HEK293 (cell line): ENCODE measurements around the gene ZNF322.

Experiments
- ZNF155 ChIP-seq: fragments of 450-650 bp; formaldehyde crosslinking; IDR thresholded peaks from 2 replicates; pipeline ENCODE4 v1.5.1; 2016; ENCODE audit warnings: missing biosample characterization, missing genetic modification characterization
- ZNF223 ChIP-seq: fragments of 450-650 bp; formaldehyde crosslinking; IDR thresholded peaks from 2 replicates; pipeline ENCODE4 v1.5.1; 2016; ENCODE audit warnings: missing biosample characterization, missing genetic modification characterization
- ZNF274 ChIP-seq, 2 experiments: fragments of 200-500 bp in 1 of 2; fragments of 450-650 bp in 1 of 2; sonication (Bioruptor generic) in 1 of 2; formaldehyde crosslinking in 1 of 2; IDR thresholded peaks; 2 replicates each; pipeline versions ENCODE4 v1.5.1 to v1.6.1; 2014 to 2016; ENCODE audit warnings: borderline replicate concordance in 1 of 2, inconsistent platforms in 1 of 2, low read length in 1 of 2, missing biosample characterization in 1 of 2, missing genetic modification characterization in 1 of 2
- ZNF660 ChIP-seq: fragments of 450-650 bp; IDR thresholded peaks from 2 replicates; pipeline ENCODE4 v1.5.1; 2018; ENCODE audit warnings: missing biosample characterization, mild to moderate bottlenecking, missing genetic modification characterization
- ZNF792 ChIP-seq: fragments of 450-650 bp; formaldehyde crosslinking; IDR thresholded peaks from 2 replicates; pipeline ENCODE4 v1.5.1; 2016; ENCODE audit warnings: missing biosample characterization, missing genetic modification characterization
- TF ChIP-seq, protein P1 (sequence below): fragments of 450-650 bp; formaldehyde crosslinking; IDR thresholded peaks from 2 replicates; pipeline ENCODE4 v1.5.1; 2016; ENCODE audit warnings: missing biosample characterization, missing genetic modification characterization
- TF ChIP-seq, protein P2 (sequence below): fragments of 450-650 bp; formaldehyde crosslinking; IDR thresholded peaks from 2 replicates; pipeline ENCODE4 v1.5.1; 2016; ENCODE audit warnings: missing biosample characterization, missing genetic modification characterization, low read depth
- TF ChIP-seq, protein P3 (sequence below): fragments of 450-650 bp; formaldehyde crosslinking; IDR thresholded peaks from 2 replicates; pipeline ENCODE4 v1.5.1; 2017; ENCODE audit warnings: missing biosample characterization, mild to moderate bottlenecking, missing genetic modification characterization, moderate library complexity
- TF ChIP-seq, protein P4 (sequence below): fragments of 450-650 bp; formaldehyde crosslinking; IDR thresholded peaks from 2 replicates; pipeline ENCODE4 v1.5.1; 2016; ENCODE audit warnings: missing biosample characterization, missing genetic modification characterization, low read depth
- TF ChIP-seq, protein P5 (sequence below): fragments of 450-650 bp; formaldehyde crosslinking; IDR thresholded peaks from 2 replicates; pipeline ENCODE4 v1.5.1; 2017; ENCODE audit warnings: missing biosample characterization, missing genetic modification characterization

DNA sequence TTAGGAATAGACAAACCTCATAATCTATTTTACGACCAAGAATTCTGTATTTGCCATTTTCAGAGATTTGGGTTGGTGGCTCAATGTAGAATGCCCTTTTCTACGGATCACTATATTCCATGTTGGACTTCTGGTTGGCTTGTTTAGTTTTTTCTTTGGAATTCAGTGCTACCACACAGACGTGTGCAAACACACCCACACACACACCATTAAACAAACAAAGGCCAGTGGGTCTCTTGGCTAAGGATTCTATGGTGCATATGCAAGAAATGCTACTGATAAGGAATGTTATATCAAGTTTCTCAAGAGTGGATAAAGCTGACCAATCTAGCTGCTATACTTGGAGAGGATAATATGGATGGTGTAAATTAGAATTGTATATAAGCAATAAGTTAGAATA is 54.7 kb downstream of the ZNF322 start:
- TF ChIP-seq, protein P1, sequence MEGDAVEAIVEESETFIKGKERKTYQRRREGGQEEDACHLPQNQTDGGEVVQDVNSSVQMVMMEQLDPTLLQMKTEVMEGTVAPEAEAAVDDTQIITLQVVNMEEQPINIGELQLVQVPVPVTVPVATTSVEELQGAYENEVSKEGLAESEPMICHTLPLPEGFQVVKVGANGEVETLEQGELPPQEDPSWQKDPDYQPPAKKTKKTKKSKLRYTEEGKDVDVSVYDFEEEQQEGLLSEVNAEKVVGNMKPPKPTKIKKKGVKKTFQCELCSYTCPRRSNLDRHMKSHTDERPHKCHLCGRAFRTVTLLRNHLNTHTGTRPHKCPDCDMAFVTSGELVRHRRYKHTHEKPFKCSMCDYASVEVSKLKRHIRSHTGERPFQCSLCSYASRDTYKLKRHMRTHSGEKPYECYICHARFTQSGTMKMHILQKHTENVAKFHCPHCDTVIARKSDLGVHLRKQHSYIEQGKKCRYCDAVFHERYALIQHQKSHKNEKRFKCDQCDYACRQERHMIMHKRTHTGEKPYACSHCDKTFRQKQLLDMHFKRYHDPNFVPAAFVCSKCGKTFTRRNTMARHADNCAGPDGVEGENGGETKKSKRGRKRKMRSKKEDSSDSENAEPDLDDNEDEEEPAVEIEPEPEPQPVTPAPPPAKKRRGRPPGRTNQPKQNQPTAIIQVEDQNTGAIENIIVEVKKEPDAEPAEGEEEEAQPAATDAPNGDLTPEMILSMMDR (tag by site-specific recombination): no peak
- no peak for TF ChIP-seq ZNF274 (IDR thresholded peaks at IDR 0.05; ENCODE audit: low read length)
- no peak for TF ChIP-seq ZNF274 (tag by site-specific recombination; IDR thresholded peaks at IDR 0.05; ENCODE audit: borderline replicate concordance)
- TF ChIP-seq ZNF223: no peak
- no peak for TF ChIP-seq ZNF155 (tag by site-specific recombination)
- TF ChIP-seq, protein P2, sequence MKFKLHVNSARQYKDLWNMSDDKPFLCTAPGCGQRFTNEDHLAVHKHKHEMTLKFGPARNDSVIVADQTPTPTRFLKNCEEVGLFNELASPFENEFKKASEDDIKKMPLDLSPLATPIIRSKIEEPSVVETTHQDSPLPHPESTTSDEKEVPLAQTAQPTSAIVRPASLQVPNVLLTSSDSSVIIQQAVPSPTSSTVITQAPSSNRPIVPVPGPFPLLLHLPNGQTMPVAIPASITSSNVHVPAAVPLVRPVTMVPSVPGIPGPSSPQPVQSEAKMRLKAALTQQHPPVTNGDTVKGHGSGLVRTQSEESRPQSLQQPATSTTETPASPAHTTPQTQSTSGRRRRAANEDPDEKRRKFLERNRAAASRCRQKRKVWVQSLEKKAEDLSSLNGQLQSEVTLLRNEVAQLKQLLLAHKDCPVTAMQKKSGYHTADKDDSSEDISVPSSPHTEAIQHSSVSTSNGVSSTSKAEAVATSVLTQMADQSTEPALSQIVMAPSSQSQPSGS (tag by site-specific recombination): no peak
- TF ChIP-seq, protein P3, sequence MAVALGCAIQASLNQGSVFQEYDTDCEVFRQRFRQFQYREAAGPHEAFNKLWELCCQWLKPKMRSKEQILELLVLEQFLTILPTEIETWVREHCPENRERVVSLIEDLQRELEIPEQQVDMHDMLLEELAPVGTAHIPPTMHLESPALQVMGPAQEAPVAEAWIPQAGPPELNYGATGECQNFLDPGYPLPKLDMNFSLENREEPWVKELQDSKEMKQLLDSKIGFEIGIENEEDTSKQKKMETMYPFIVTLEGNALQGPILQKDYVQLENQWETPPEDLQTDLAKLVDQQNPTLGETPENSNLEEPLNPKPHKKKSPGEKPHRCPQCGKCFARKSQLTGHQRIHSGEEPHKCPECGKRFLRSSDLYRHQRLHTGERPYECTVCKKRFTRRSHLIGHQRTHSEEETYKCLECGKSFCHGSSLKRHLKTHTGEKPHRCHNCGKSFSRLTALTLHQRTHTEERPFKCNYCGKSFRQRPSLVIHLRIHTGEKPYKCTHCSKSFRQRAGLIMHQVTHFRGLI: no peak
- TF ChIP-seq, protein P4, sequence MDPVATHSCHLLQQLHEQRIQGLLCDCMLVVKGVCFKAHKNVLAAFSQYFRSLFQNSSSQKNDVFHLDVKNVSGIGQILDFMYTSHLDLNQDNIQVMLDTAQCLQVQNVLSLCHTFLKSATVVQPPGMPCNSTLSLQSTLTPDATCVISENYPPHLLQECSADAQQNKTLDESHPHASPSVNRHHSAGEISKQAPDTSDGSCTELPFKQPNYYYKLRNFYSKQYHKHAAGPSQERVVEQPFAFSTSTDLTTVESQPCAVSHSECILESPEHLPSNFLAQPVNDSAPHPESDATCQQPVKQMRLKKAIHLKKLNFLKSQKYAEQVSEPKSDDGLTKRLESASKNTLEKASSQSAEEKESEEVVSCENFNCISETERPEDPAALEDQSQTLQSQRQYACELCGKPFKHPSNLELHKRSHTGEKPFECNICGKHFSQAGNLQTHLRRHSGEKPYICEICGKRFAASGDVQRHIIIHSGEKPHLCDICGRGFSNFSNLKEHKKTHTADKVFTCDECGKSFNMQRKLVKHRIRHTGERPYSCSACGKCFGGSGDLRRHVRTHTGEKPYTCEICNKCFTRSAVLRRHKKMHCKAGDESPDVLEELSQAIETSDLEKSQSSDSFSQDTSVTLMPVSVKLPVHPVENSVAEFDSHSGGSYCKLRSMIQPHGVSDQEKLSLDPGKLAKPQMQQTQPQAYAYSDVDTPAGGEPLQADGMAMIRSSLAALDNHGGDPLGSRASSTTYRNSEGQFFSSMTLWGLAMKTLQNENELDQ (tag by site-specific recombination): no peak
- TF ChIP-seq ZNF660: no peak
- TF ChIP-seq ZNF792 (tag by site-specific recombination): no peak
- TF ChIP-seq, protein P5, sequence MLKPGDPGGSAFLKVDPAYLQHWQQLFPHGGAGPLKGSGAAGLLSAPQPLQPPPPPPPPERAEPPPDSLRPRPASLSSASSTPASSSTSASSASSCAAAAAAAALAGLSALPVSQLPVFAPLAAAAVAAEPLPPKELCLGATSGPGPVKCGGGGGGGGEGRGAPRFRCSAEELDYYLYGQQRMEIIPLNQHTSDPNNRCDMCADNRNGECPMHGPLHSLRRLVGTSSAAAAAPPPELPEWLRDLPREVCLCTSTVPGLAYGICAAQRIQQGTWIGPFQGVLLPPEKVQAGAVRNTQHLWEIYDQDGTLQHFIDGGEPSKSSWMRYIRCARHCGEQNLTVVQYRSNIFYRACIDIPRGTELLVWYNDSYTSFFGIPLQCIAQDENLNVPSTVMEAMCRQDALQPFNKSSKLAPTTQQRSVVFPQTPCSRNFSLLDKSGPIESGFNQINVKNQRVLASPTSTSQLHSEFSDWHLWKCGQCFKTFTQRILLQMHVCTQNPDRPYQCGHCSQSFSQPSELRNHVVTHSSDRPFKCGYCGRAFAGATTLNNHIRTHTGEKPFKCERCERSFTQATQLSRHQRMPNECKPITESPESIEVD (tag by site-specific recombination): no peak
